ENCODE measurements around the gene PCDH9. TPM values are rescaled to one million over a fixed set of nuclear protein-coding genes. Genes with fewer than 3 reads are reported as not detected.
A peak's percentile ranks its signal among the peaks of the same experiment; 100 is the strongest.

PCDH9 gene
- total RNA-seq, 1 experiment from 2014 or later = 4.2 TPM

DNA sequence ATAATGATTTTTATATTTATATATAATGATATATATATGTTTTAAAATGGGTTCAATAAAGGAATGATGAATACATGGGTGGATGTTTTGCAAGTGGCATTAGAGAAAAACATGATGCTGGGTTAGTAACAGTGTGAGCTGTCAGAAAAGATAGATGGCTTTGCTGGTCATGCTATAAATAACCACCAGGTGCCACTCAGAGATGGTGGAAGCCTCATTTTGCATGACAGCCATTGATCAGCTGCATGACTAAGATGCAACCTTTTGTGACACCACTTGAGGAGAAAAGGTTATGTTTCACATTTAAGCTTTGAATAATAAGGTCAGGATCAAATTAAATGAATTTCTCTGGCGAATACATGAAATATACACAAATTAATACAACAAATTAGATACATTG, 737.7 kb downstream of the PCDH9 start:
- H3K4me1 ChIP-seq (ENCODE audit: control insufficient read depth, insufficient read depth, low read length) = no peaks in the 10 kb centered on the region
- intact Hi-C loops (cut with micrococcal nuclease; ENCODE audit: unreplicated experiment) = no loop called here
- ATAC-seq = no peak
- DNase-seq (ENCODE audit: low read depth, low spot score) = no peak
- in situ Hi-C loops (cut with HindIII; ENCODE audit: low pct_unique_long_range_greater_than_20kb, low sequenced_read_pairs) = no loop called here
- H3K27ac ChIP-seq (ENCODE audit: low read length) = no peak overlapping the region
- no peaks in the 10 kb centered on the region for H3K36me3 ChIP-seq (ENCODE audit: control insufficient read depth, insufficient read depth, low read length)
- no peak for TF ChIP-seq SIN3A (IDR thresholded peaks at IDR 0.05; ENCODE audit: borderline replicate concordance, insufficient read depth, low read depth, low read length)
- TF ChIP-seq, protein P1, sequence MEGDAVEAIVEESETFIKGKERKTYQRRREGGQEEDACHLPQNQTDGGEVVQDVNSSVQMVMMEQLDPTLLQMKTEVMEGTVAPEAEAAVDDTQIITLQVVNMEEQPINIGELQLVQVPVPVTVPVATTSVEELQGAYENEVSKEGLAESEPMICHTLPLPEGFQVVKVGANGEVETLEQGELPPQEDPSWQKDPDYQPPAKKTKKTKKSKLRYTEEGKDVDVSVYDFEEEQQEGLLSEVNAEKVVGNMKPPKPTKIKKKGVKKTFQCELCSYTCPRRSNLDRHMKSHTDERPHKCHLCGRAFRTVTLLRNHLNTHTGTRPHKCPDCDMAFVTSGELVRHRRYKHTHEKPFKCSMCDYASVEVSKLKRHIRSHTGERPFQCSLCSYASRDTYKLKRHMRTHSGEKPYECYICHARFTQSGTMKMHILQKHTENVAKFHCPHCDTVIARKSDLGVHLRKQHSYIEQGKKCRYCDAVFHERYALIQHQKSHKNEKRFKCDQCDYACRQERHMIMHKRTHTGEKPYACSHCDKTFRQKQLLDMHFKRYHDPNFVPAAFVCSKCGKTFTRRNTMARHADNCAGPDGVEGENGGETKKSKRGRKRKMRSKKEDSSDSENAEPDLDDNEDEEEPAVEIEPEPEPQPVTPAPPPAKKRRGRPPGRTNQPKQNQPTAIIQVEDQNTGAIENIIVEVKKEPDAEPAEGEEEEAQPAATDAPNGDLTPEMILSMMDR (IDR thresholded peaks at IDR 0.05) = peak; percentile 22; the same call in 1 of the 2 replicates
- BruUV-seq (replicated peaks) = no TSS peak
- ChIA-PET CTCF (no interaction called here), POLR2A (no interaction called here)
- no peaks in the 10 kb centered on the region for H3K27me3 ChIP-seq (ENCODE audit: control insufficient read depth, insufficient read depth, low read length)
- H3K4me3 ChIP-seq (ENCODE audit: low read depth in 2 of 2, low read length in 2 of 2) = no peak overlapping the region
- H3K9me3 ChIP-seq (ENCODE audit: control insufficient read depth, insufficient read depth, low read depth, low read length) = no peaks in the 10 kb centered on the region

DNA sequence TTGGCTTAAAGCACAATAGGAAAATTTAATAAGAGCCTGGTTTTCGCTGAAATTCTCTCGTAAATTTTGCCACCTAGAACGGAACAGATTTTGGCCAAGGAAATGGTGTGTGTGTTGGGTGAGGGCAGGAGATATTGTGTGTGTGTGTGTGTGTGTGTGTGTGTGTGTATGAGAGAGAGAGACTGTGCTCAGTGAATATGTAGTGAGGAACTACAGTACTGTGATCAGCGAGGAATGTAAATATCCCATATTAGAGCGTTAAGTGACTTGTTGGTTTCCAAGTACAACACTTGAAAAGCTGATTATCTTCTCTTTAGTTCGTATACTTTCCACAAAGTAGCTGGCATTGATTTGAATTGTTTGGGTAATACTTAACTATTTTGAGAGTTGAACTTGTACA, 738.9 kb downstream of the PCDH9 start:
- intact Hi-C loops (cut with micrococcal nuclease; ENCODE audit: unreplicated experiment) (no loop called here), in situ Hi-C loops (cut with HindIII; ENCODE audit: low pct_unique_long_range_greater_than_20kb, low sequenced_read_pairs) (no loop called here)
- no peak for DNase-seq (ENCODE audit: low read depth, low spot score)
- H3K9me3 ChIP-seq (ENCODE audit: control insufficient read depth, insufficient read depth, low read depth, low read length) = no peaks in the 10 kb centered on the region
- BruUV-seq (replicated peaks) = no TSS peak
- no peaks in the 10 kb centered on the region for H3K4me1 ChIP-seq (ENCODE audit: control insufficient read depth, insufficient read depth, low read length)
- H3K4me3 ChIP-seq (ENCODE audit: low read depth in 2 of 2, low read length in 2 of 2) = no peak overlapping the region
- TF ChIP-seq TCF7L2 (IDR thresholded peaks at IDR 0.05; ENCODE audit: low read depth, low read length) = no peak
- no peak for TF ChIP-seq POLR2AphosphoS5 (IDR thresholded peaks at IDR 0.05; ENCODE audit: low read depth, low read length)
- TF ChIP-seq, protein P2, sequence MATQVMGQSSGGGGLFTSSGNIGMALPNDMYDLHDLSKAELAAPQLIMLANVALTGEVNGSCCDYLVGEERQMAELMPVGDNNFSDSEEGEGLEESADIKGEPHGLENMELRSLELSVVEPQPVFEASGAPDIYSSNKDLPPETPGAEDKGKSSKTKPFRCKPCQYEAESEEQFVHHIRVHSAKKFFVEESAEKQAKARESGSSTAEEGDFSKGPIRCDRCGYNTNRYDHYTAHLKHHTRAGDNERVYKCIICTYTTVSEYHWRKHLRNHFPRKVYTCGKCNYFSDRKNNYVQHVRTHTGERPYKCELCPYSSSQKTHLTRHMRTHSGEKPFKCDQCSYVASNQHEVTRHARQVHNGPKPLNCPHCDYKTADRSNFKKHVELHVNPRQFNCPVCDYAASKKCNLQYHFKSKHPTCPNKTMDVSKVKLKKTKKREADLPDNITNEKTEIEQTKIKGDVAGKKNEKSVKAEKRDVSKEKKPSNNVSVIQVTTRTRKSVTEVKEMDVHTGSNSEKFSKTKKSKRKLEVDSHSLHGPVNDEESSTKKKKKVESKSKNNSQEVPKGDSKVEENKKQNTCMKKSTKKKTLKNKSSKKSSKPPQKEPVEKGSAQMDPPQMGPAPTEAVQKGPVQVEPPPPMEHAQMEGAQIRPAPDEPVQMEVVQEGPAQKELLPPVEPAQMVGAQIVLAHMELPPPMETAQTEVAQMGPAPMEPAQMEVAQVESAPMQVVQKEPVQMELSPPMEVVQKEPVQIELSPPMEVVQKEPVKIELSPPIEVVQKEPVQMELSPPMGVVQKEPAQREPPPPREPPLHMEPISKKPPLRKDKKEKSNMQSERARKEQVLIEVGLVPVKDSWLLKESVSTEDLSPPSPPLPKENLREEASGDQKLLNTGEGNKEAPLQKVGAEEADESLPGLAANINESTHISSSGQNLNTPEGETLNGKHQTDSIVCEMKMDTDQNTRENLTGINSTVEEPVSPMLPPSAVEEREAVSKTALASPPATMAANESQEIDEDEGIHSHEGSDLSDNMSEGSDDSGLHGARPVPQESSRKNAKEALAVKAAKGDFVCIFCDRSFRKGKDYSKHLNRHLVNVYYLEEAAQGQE (IDR thresholded peaks at IDR 0.05; ENCODE audit: insufficient read depth in 1 of 2, low read depth in 2 of 2, low read length in 1 of 2) = no peak
- TF ChIP-seq, protein P1 (IDR thresholded peaks at IDR 0.05) = no peak
- no peak for TF ChIP-seq SIN3A (IDR thresholded peaks at IDR 0.05; ENCODE audit: borderline replicate concordance, insufficient read depth, low read depth, low read length)
- no peak overlapping the region; the same call in 1 of the 2 replicates for H3K27ac ChIP-seq (ENCODE audit: low read length)
- ATAC-seq = no peak
- ChIA-PET CTCF (no interaction called here), POLR2A (no interaction called here)
- H3K36me3 ChIP-seq (ENCODE audit: control insufficient read depth, insufficient read depth, low read length) = no peaks in the 10 kb centered on the region
- no peaks in the 10 kb centered on the region for H3K27me3 ChIP-seq (ENCODE audit: control insufficient read depth, insufficient read depth, low read length)

DNA sequence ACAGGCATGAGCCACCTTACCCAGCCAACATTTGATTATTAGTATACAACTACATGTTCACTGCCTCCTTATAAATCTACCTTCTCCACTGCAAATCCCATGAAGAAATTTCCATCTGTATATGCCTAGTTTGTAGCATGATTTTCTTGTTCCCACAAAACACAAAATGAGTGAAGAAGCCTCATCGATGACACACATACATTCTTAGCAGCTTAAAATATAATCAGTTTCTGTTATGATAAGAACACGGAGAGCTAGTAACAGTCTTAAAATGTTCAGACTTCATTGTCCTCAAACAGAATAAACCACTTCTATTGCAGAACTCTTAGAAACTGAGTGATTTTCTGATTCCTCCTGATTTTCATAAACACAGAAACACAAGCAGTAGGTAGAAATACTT, 740.5 kb downstream of the PCDH9 start:
- no peaks in the 10 kb centered on the region for H3K27me3 ChIP-seq (ENCODE audit: control insufficient read depth, insufficient read depth, low read length)
- H3K36me3 ChIP-seq (ENCODE audit: control insufficient read depth, insufficient read depth, low read length) = no peaks in the 10 kb centered on the region
- no peak overlapping the region for H3K4me3 ChIP-seq (ENCODE audit: low read depth in 2 of 2, low read length in 2 of 2)
- intact Hi-C loops (cut with micrococcal nuclease; ENCODE audit: unreplicated experiment) = no loop called here
- ATAC-seq (no peak), DNase-seq (ENCODE audit: low read depth, low spot score) (no peak)
- BruUV-seq (replicated peaks) = no TSS peak
- ChIA-PET POLR2A (no interaction called here), CTCF (no interaction called here)
- H3K9me3 ChIP-seq (ENCODE audit: control insufficient read depth, insufficient read depth, low read depth, low read length) = no peaks in the 10 kb centered on the region
- H3K27ac ChIP-seq (ENCODE audit: low read length) = no peak overlapping the region
- H3K4me1 ChIP-seq (ENCODE audit: control insufficient read depth, insufficient read depth, low read length) = no peaks in the 10 kb centered on the region
- TF ChIP-seq POLR2AphosphoS5 (IDR thresholded peaks at IDR 0.05; ENCODE audit: low read depth, low read length) (no peak), TCF7L2 (IDR thresholded peaks at IDR 0.05; ENCODE audit: low read depth, low read length) (no peak), SIN3A (IDR thresholded peaks at IDR 0.05; ENCODE audit: borderline replicate concordance, insufficient read depth, low read depth, low read length) (no peak)
- TF ChIP-seq, protein P2 (IDR thresholded peaks at IDR 0.05; ENCODE audit: insufficient read depth in 1 of 2, low read depth in 2 of 2, low read length in 1 of 2) = no peak
- TF ChIP-seq, protein P1 (IDR thresholded peaks at IDR 0.05) = no peak
- in situ Hi-C loops (cut with HindIII; ENCODE audit: low pct_unique_long_range_greater_than_20kb, low sequenced_read_pairs) = no loop called here
